ENCODE data around the gene CALML3.
"Not testable (repeated sequence)": the region's sequence is repeated elsewhere in the genome, so short reads cannot be mapped to it uniquely, and the experiment has no call there.

The CALML3 gene

GRCh38 chr10:5559022-5559421 is 34.3 kb downstream of the CALML3 start:
- not testable (repeated sequence) for DNase-seq

DNA sequence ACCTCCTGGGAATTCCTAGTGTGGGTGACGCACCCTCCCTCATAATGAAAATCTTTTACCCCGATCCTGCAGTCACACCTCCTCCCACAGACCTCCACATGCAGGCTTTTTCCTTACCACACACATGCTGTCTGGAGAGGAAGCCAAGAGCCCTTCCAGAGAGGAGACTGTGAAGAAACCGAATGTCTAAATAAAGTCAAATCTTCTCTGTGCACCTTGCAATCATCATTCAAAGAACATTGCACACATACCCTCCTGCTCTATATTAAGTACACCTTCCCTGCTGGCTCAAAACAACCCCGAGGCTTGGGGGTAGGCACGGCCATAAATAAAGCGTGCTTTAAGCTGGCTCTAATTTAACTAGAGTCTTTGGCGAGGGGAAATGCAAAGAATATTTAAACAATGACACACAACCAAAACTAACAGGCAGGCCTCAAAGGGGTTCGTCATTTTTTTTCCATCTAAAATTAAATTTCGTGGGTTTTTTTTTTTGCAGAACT is 34.9 kb downstream of the CALML3 start:
- DNase-seq, result no peak

GRCh38 chr10:5560142-5560816 is 35.5 kb downstream of the CALML3 start:
- no peak for DNase-seq

GRCh38 chr10:5560817-5561703 is 36.3 kb downstream of the CALML3 start:
- no peak for DNase-seq

DNA sequence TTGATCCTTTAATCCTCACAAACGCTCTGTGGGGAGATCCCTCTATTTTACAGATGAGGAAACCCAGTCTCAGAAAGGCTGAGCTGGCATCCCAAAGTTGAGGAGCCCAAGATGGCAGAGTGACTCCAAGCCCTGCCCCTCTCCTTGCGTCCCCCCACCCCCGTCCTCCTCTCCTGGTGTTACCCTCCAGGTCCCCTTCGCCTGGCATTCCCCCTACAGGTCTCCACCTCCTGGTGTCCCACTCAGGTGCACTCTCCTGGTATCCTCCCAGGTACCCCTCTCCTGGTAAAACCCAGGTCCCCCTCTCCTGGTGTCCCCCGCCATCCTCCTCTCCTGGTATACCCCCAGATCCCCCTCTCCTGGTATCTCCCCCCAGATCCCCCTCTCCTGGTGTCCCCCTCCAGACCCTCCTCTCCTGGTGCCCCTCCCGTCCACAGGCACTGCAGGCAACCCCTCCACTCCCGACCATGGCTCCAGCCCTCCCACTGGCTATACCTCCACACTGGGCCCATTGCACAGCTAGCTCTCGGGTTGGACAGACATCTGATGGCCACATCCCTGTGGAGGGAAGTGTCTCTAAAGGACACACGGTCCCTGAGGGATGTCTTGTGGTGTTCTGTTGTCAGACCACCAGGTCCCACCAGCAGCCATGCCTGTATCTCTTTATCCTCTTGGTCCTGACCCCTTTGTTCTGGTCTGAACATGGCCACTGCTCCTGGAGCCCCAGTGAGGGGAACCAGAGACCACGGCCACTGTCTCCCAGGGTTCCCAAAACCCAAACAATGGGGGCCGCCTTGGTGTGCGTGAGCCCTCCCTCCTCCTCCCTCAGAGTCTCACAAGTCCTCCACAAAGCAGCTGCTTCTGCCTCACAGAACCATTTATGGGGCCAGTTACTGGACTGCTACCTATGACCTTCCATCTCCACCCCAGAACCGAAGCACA is 37.2 kb downstream of the CALML3 start:
- DNase-seq, result no peak

DNA sequence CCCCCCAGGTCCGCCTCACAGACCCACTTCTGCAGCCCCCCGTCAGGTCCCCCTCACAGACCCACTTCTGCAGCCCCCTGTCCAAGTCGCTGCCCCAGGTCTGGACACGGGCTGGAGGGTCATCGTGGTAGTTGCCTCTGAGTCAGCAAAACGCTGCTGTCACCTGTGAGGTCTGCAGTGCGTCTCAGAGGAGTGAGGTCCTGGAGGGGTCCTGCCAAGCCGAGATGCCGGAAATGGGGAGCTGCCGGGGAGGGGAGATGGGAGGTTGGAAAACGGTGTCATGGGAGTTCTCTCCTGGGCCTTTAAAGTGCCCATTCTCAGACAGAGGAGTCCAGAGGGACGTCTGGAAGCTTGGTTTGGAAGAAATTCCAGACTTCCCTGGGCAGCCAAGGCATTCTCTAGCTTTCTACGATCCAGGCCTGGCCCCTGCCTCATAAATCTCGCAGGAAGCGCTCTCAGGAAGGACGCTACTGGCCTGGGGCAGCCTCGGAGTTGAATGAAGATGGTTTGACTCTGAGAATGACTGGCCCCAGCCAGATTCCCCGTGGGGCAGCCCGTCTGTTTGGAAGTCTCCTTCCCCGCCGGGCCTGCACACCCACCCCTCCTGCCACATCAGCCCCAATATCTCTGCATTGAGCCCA is 38.7 kb downstream of the CALML3 start:
- no peak for DNase-seq

- DNase-seq, result no peak
These were observed 39.3 kb downstream of the CALML3 start for GRCh38 chr10:5563991-5564536.

GRCh38 chr10:5564537-5565204 is 39.9 kb downstream of the CALML3 start:
- DNase-seq, result no peak

- DNase-seq, result no peak
These were observed 40.4 kb downstream of the CALML3 start for GRCh38 chr10:5565205-5565545.

GRCh38 chr10:5565671-5566581 is 41.2 kb downstream of the CALML3 start:
- DNase-seq, result no peak

GRCh38 chr10:5566614-5567013 is 41.9 kb downstream of the CALML3 start:
- DNase-seq, result no peak

GRCh38 chr10:5567477-5567876 is 42.7 kb downstream of the CALML3 start:
- no peak for DNase-seq

DNA sequence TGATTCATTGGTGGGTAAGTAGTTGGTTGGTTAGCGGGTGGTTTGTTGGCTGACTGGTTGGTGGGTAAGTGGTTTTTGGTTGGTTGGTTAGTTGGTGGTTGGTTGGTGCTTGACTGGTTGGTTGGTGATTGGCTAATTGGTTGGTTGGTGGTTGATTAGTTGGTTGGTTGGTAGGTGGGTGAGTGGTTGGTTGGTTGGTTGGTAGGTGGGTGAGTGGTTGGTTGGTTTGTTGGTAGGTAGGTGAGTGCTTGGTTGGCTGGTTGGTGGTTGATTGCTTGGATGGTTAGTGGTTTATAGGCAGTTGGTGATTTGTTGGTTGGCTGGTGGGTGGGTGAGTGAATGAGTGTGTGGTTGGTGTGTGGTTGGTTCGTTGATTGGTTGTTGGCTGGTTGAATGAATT is 44.2 kb downstream of the CALML3 start:
- no peak for DNase-seq

GRCh38 chr10:5569568-5569967 is 44.8 kb downstream of the CALML3 start:
- DNase-seq, result no peak

GRCh38 chr10:5570007-5570655 is 45.4 kb downstream of the CALML3 start:
- no peak for DNase-seq

GRCh38 chr10:5570979-5571810 is 46.4 kb downstream of the CALML3 start:
- DNase-seq, result no peak

GRCh38 chr10:5571826-5572225 is 47.1 kb downstream of the CALML3 start:
- DNase-seq, result no peak

DNA sequence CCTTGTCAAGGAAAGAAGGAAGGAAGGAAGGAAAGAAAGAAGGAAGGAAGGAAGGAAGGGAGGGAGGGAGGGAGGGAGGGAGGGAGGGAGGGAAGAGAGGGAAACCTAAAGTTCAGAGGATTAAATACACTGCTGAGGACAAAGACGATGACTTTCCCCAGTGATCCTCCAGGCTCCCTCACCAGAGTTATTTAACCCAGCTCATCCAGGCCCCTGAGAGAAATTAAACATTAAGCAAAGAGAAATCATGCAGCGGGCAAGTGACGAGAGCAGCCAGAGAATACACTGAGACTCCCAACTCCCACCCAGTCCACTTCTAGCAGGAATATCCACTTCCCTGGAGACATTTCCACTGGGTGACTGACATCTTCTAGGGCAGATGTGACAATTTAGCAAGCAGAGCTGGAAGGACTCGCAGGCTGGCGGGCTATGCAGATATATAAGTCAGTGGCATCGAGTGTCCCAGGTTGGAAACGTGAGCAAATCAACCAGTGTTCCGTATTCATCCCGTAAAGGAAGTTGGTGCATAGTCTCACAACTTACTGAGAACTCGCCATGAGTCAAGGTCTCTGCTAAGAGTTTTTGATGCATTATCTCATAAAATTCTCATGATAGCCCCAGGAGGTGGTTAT is 48.7 kb downstream of the CALML3 start:
- no peak for DNase-seq

Data from COR-L47 (cell line).